ENCODE data around the gene PEMT. TPM values are rescaled to one million over a fixed set of nuclear protein-coding genes. Genes with fewer than 3 reads are reported as not detected.
"Not testable (repeated sequence)": the region's sequence is repeated elsewhere in the genome, so short reads cannot be mapped to it uniquely, and the experiment has no call there.

The PEMT gene
- total and polyA plus RNA-seq, 2 donors (not counting 1 experiment from before 2014, with no cell fraction given) = 10.7 to 20.3 TPM

- Mint-ChIP-seq H3K27me3 (peaks cover 36% of the 10 kb centered on the region), H3K27ac (no peak overlapping the region), H3K9me3 (ENCODE audit: insufficient read depth) (peaks cover 2% of the 10 kb centered on the region), H3K4me1 (no peaks in the 10 kb centered on the region), H3K4me3 (no peak overlapping the region)
- H3K27ac ChIP-seq (ENCODE audit: low read length in 2 of 2) = no peak overlapping the region
- no peak overlapping the region for H3K4me2 ChIP-seq (replicated peaks; ENCODE audit: low read depth, low read length, poor library complexity, severe bottlenecking)
- intact Hi-C loops (cut with micrococcal nuclease) = no loop called here
- ATAC-seq (ENCODE audit: low read depth) = no peak
- no peaks in the 10 kb centered on the region for H3K9me3 ChIP-seq (ENCODE audit: control extremely low read depth in 1 of 3, control insufficient read depth in 2 of 3, insufficient read depth in 1 of 3, low read length in 2 of 3)
- no peaks in the 10 kb centered on the region for H3K36me3 ChIP-seq (replicated peaks in 1 of 2; ENCODE audit: control extremely low read depth in 1 of 2, control insufficient read depth in 1 of 2, extremely low read depth in 1 of 2, insufficient read depth in 2 of 2, low read length in 1 of 2)
- ChIA-PET POLR2A (no interaction called here), CTCF (no interaction called here)
- no peak overlapping the region for H3K4me3 ChIP-seq (ENCODE audit: control extremely low read depth in 1 of 5, extremely low read depth in 1 of 5, insufficient read depth in 1 of 5, low read depth in 2 of 5, low read length in 4 of 5)
- no peaks in the 10 kb centered on the region for H4K20me1 ChIP-seq (ENCODE audit: control insufficient read depth, insufficient read depth, low read length, poor library complexity, severe bottlenecking)
- no peaks in the 10 kb centered on the region for H3K4me1 ChIP-seq (ENCODE audit: control insufficient read depth in 2 of 2, insufficient read depth in 2 of 2, low read length in 2 of 2)
- 94% methylated on average over 2 of the region's 5 CpGs for WGBS (ENCODE audit: insufficient coverage)
- TF ChIP-seq EZH2 (IDR thresholded peaks at IDR 0.05; ENCODE audit: borderline replicate concordance, insufficient read depth, low read depth, low read length, poor library complexity, severe bottlenecking) (no peak), CTCF (IDR thresholded peaks at IDR 0.05) (no peak)
- no peak overlapping the region for H2AFZ ChIP-seq (ENCODE audit: insufficient read depth, low read depth, low read length, poor library complexity, severe bottlenecking)
- DNase-seq = no peak
- H3K27me3 ChIP-seq (replicated peaks in 1 of 4; ENCODE audit: control extremely low read depth in 1 of 4, control insufficient read depth in 3 of 4, insufficient read depth in 4 of 4, low read length in 3 of 4) = no peaks in the 10 kb centered on the region
- no peaks in the 10 kb centered on the region for H3K79me2 ChIP-seq (ENCODE audit: control insufficient read depth, insufficient read depth, low read length)
- H3K9ac ChIP-seq (ENCODE audit: low read length) = no peak overlapping the region
Measured at GRCh38 chr17:17467016-17467415, 124.5 kb downstream of the PEMT start.

- no peak overlapping the region for H3K9ac ChIP-seq (ENCODE audit: low read length)
- H4K20me1 ChIP-seq (ENCODE audit: control insufficient read depth, insufficient read depth, low read length, poor library complexity, severe bottlenecking) = no peaks in the 10 kb centered on the region
- no peak for TF ChIP-seq EZH2 (IDR thresholded peaks at IDR 0.05; ENCODE audit: borderline replicate concordance, insufficient read depth, low read depth, low read length, poor library complexity, severe bottlenecking)
- TF ChIP-seq CTCF (IDR thresholded peaks at IDR 0.05) = no peak
- ChIA-PET POLR2A (no interaction called here), CTCF (no interaction called here)
- no peak overlapping the region for H3K4me3 Mint-ChIP-seq
- no peaks in the 10 kb centered on the region for H3K27me3 ChIP-seq (replicated peaks in 1 of 4; ENCODE audit: control extremely low read depth in 1 of 4, control insufficient read depth in 3 of 4, insufficient read depth in 4 of 4, low read length in 3 of 4)
- H3K9me3 Mint-ChIP-seq (ENCODE audit: insufficient read depth) = peaks cover 2% of the 10 kb centered on the region
- H3K4me3 ChIP-seq (ENCODE audit: control extremely low read depth in 1 of 5, extremely low read depth in 1 of 5, insufficient read depth in 1 of 5, low read depth in 2 of 5, low read length in 4 of 5) = no peak overlapping the region
- no peak for ATAC-seq (ENCODE audit: low read depth)
- no peak overlapping the region for H3K4me2 ChIP-seq (replicated peaks; ENCODE audit: low read depth, low read length, poor library complexity, severe bottlenecking)
- no peaks in the 10 kb centered on the region for H3K4me1 ChIP-seq (ENCODE audit: control insufficient read depth in 2 of 2, insufficient read depth in 2 of 2, low read length in 2 of 2)
- intact Hi-C loops (cut with micrococcal nuclease) = no loop called here
- peaks cover 36% of the 10 kb centered on the region for H3K27me3 Mint-ChIP-seq
- WGBS (ENCODE audit: insufficient coverage) = 37% methylated on average over 3 of the region's 5 CpGs
- no peaks in the 10 kb centered on the region for H3K79me2 ChIP-seq (ENCODE audit: control insufficient read depth, insufficient read depth, low read length)
- no peaks in the 10 kb centered on the region for H3K4me1 Mint-ChIP-seq
- DNase-seq = no peak
- no peaks in the 10 kb centered on the region for H3K9me3 ChIP-seq (ENCODE audit: control extremely low read depth in 1 of 3, control insufficient read depth in 2 of 3, insufficient read depth in 1 of 3, low read length in 2 of 3)
- H3K36me3 ChIP-seq (replicated peaks in 1 of 2; ENCODE audit: control extremely low read depth in 1 of 2, control insufficient read depth in 1 of 2, extremely low read depth in 1 of 2, insufficient read depth in 2 of 2, low read length in 1 of 2) = no peaks in the 10 kb centered on the region
- no peak overlapping the region for H2AFZ ChIP-seq (ENCODE audit: insufficient read depth, low read depth, low read length, poor library complexity, severe bottlenecking)
- H3K27ac Mint-ChIP-seq = no peak overlapping the region
- no peak overlapping the region for H3K27ac ChIP-seq (ENCODE audit: low read length in 2 of 2)
Measured at GRCh38 chr17:17466511-17466910, 125.0 kb downstream of the PEMT start.

GRCh38 chr17:17465878-17466277 is 125.6 kb downstream of the PEMT start:
- CTCF ChIA-PET; POLR2A ChIA-PET; H3K9me3 ChIP-seq (ENCODE audit: control extremely low read depth in 1 of 3, control insufficient read depth in 2 of 3, insufficient read depth in 1 of 3, low read length in 2 of 3); H3K79me2 ChIP-seq (ENCODE audit: control insufficient read depth, insufficient read depth, low read length); H3K27me3 ChIP-seq (replicated peaks in 1 of 4; ENCODE audit: control extremely low read depth in 1 of 4, control insufficient read depth in 3 of 4, insufficient read depth in 4 of 4, low read length in 3 of 4); H3K4me3 ChIP-seq (ENCODE audit: control extremely low read depth in 1 of 5, extremely low read depth in 1 of 5, insufficient read depth in 1 of 5, low read depth in 2 of 5, low read length in 4 of 5); H3K4me1 ChIP-seq (ENCODE audit: control insufficient read depth in 2 of 2, insufficient read depth in 2 of 2, low read length in 2 of 2); H3K27ac ChIP-seq (ENCODE audit: low read length in 2 of 2); H3K9me3 Mint-ChIP-seq (ENCODE audit: insufficient read depth); intact Hi-C loops (cut with micrococcal nuclease); H3K4me2 ChIP-seq (replicated peaks; ENCODE audit: low read depth, low read length, poor library complexity, severe bottlenecking); H3K9ac ChIP-seq (ENCODE audit: low read length); H3K4me3 Mint-ChIP-seq; H4K20me1 ChIP-seq (ENCODE audit: control insufficient read depth, insufficient read depth, low read length, poor library complexity, severe bottlenecking); H3K36me3 ChIP-seq (replicated peaks in 1 of 2; ENCODE audit: control extremely low read depth in 1 of 2, control insufficient read depth in 1 of 2, extremely low read depth in 1 of 2, insufficient read depth in 2 of 2, low read length in 1 of 2); DNase-seq; H3K27ac Mint-ChIP-seq; H2AFZ ChIP-seq (ENCODE audit: insufficient read depth, low read depth, low read length, poor library complexity, severe bottlenecking); H3K4me1 Mint-ChIP-seq; ATAC-seq (ENCODE audit: low read depth): not testable (repeated sequence)
- no CpG with 5 or more reads among the region's 1 CpG for WGBS (ENCODE audit: insufficient coverage)
- H3K27me3 Mint-ChIP-seq = peaks cover 32% of the 10 kb centered on the region
